SK-N-SH (cell line): Measurements from ENCODE around the gene GPLD1.

Source experiments
- FOXJ3 ChIP-seq: sonication (generic); formaldehyde crosslinking; IDR thresholded peaks from 2 replicates; pipeline ENCODE4 v1.5.1; 2020; ENCODE audit warnings: mild to moderate bottlenecking, missing genetic modification reagents
- MEF2A ChIP-seq: IDR thresholded peaks from 2 replicates; pipeline ENCODE4 v1.4.0; 2012; ENCODE audit warnings: low read depth, borderline replicate concordance
- NFIC ChIP-seq: IDR thresholded peaks from 2 replicates; pipeline ENCODE4 v1.4.0; 2012; ENCODE audit warnings: borderline replicate concordance
- POLR2AphosphoS5 ChIP-seq: IDR thresholded peaks from 2 replicates; pipeline ENCODE4 v1.6.1; 2012; ENCODE audit warnings: low read depth, low read length
- YY1 ChIP-seq: IDR thresholded peaks from 2 replicates; pipeline ENCODE4 v1.4.0; 2012; ENCODE audit warnings: low read depth, mild to moderate bottlenecking
- TF ChIP-seq, protein P1 (sequence below): fragments of 200-600 bp; sonication (generic); IDR thresholded peaks from 2 replicates; pipeline ENCODE4 v1.6.1; 2017; ENCODE audit warnings: antibody characterized with exemption, mild to moderate bottlenecking, moderate library complexity
- TF ChIP-seq, protein P2 (sequence below): IDR thresholded peaks from 2 replicates; pipeline ENCODE4 v1.4.0; 2012; ENCODE audit warnings: low read depth

DNA sequence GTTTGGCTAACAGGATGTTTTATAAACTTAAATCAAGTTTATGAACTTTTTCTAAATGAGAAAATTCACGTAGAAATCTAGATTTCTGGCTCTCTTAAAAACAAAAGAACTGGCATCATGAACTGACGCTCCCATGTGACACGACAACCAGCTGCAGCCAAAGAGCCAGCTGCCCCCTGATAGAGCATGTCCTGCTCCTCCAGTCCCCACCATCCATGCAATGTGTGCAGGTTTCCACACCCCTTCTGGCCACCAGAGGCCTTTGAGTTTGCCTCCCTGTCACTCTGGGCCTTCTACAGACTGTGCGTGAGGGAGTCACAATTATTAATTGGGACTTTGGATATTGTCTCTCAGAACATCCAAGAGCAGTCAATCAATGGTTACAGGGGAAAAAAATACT lies 1.6 kb upstream of the GPLD1 start:
- no peak for TF ChIP-seq YY1
- TF ChIP-seq POLR2AphosphoS5, result no peak
- no peak for TF ChIP-seq MEF2A
- TF ChIP-seq NFIC, result no peak
- TF ChIP-seq, protein P1, sequence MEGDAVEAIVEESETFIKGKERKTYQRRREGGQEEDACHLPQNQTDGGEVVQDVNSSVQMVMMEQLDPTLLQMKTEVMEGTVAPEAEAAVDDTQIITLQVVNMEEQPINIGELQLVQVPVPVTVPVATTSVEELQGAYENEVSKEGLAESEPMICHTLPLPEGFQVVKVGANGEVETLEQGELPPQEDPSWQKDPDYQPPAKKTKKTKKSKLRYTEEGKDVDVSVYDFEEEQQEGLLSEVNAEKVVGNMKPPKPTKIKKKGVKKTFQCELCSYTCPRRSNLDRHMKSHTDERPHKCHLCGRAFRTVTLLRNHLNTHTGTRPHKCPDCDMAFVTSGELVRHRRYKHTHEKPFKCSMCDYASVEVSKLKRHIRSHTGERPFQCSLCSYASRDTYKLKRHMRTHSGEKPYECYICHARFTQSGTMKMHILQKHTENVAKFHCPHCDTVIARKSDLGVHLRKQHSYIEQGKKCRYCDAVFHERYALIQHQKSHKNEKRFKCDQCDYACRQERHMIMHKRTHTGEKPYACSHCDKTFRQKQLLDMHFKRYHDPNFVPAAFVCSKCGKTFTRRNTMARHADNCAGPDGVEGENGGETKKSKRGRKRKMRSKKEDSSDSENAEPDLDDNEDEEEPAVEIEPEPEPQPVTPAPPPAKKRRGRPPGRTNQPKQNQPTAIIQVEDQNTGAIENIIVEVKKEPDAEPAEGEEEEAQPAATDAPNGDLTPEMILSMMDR, result no peak
- TF ChIP-seq FOXJ3 (CRISPR knock-in tag), result no peak
- TF ChIP-seq, protein P2, sequence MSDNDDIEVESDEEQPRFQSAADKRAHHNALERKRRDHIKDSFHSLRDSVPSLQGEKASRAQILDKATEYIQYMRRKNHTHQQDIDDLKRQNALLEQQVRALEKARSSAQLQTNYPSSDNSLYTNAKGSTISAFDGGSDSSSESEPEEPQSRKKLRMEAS, result no peak
